ENCODE data around the gene KDM4B. TPM values are rescaled to one million over a fixed set of nuclear protein-coding genes. Genes with fewer than 3 reads are reported as not detected.

KDM4B gene
- total RNA-seq, 1 experiment from 2014 or later, result 35.9 TPM

GRCh38 chr19:4930664-4931063, 38.2 kb upstream of the KDM4B start:
- RAD21 ChIA-PET (ENCODE audit: low non-redundant PET in 1 of 2, low total read pairs in 2 of 2, uncharacterized antibody in 2 of 2, unreplicated experiment in 2 of 2), result no interaction called here
- Histone ChIP-seq H3K27ac (ENCODE audit: low read depth, low read length) (no peak overlapping the region), H4K20me1 (ENCODE audit: insufficient read depth) (0 out of 2 replicates have a peak, but pooled peaks cover 4% of the 10 kb centered on the region), H3K79me2 (ENCODE audit: insufficient read depth, low read length) (peaks cover 84% of the 10 kb centered on the region), H3K4me2 (ENCODE audit: low read length) (no peak overlapping the region), H3K4me1 (ENCODE audit: control insufficient read depth in 1 of 2, insufficient read depth in 2 of 2, low read length in 2 of 2) (peaks cover 7 to 19% of the 10 kb centered on the region in 2 experiments), H3K27me3 (ENCODE audit: insufficient read depth, low read length) (no peaks in the 10 kb centered on the region), H3K9me3 (ENCODE audit: control insufficient read depth in 1 of 2, insufficient read depth in 1 of 2, low read depth in 1 of 2, low read length in 2 of 2) (no peaks in the 10 kb centered on the region), H3K36me3 (ENCODE audit: control insufficient read depth in 1 of 2, insufficient read depth in 2 of 2, low read length in 2 of 2) (peaks cover 23 to 40% of the 10 kb centered on the region in 2 experiments), H3K4me3 (replicated peaks in 1 of 2; ENCODE audit: low read depth in 1 of 2, low read length in 2 of 2) (no peak overlapping the region), H3K9ac (ENCODE audit: low read length) (no peak overlapping the region), H2AFZ (ENCODE audit: low read depth, low read length, poor library complexity, severe bottlenecking) (no peak overlapping the region), H3K9me2 (ENCODE audit: insufficient read depth) (no peaks in the 10 kb centered on the region)
- TF ChIP-seq ZFX (IDR thresholded peaks at IDR 0.05), result no peak
- TF ChIP-seq EZH2 (IDR thresholded peaks at IDR 0.05), result no peak
- TF ChIP-seq CBX3 (IDR thresholded peaks at IDR 0.05; ENCODE audit: low read depth), result no peak
- TF ChIP-seq POLR2AphosphoS5 (IDR thresholded peaks at IDR 0.05; ENCODE audit: low read depth, low read length), result no peak
- TF ChIP-seq EZH2phosphoT487 (IDR thresholded peaks at IDR 0.05; ENCODE audit: borderline replicate concordance), result no peak
- TF ChIP-seq RAD21 (IDR thresholded peaks at IDR 0.05; ENCODE audit: low read depth), result no peak
- TF ChIP-seq POLR2A (IDR thresholded peaks at IDR 0.05; ENCODE audit: borderline replicate concordance, extremely low read depth, insufficient read depth, insufficient read length), result no peak
- TF ChIP-seq YY1 (IDR thresholded peaks at IDR 0.05; ENCODE audit: extremely low read depth, insufficient replicate concordance, low read depth, low read length), result no peak
- TF ChIP-seq, protein P1, sequence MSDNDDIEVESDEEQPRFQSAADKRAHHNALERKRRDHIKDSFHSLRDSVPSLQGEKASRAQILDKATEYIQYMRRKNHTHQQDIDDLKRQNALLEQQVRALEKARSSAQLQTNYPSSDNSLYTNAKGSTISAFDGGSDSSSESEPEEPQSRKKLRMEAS (IDR thresholded peaks at IDR 0.05), result no peak
- TF ChIP-seq JUND (IDR thresholded peaks at IDR 0.05), result no peak
- no peak for TF ChIP-seq ATF3 (IDR thresholded peaks at IDR 0.05)
- no peak for TF ChIP-seq REST (IDR thresholded peaks at IDR 0.05; ENCODE audit: low read depth)
- TF ChIP-seq FOSL1 (IDR thresholded peaks at IDR 0.05; ENCODE audit: low read depth), result no peak
- TF ChIP-seq ZNF274 (IDR thresholded peaks at IDR 0.05; ENCODE audit: low read depth, low read length), result no peak
- TF ChIP-seq CEBPB (IDR thresholded peaks at IDR 0.05; ENCODE audit: low read depth), result no peak
- TF ChIP-seq SIN3A (IDR thresholded peaks at IDR 0.05; ENCODE audit: low read depth), result no peak
- CTCF ChIA-PET, result no interaction called here
- intact Hi-C loops (cut with micrococcal nuclease), result no loop called here
- POLR2A ChIA-PET, result no interaction called here
- ATAC-seq (no peak), DNase-seq (ENCODE audit: low read depth, low spot score) (no peak)
- no TSS peak for BruUV-seq (replicated peaks)

Measured in HCT116 (cell line).